ENCODE data around the gene SLC37A3.

The SLC37A3 gene

DNA sequence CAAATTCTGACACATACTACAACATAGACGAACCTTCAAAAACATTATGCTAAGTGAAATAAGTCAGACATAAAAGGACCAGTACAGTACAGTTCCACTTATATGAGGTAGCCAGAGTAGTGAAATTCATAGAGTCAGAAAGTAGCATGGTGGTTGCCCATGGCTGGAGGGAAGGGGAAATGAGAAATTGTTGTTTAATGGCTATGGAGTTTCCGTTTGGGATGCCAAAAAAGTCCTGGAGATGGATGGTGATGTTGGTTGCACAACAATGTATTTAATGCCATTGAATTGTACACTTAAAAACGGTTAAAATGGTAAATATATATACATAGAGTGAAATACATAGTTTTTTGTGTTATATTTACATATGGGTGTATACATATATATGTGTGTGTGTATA, 2.1 kb upstream of the SLC37A3 start:
- DNase-seq: no peak

DNA sequence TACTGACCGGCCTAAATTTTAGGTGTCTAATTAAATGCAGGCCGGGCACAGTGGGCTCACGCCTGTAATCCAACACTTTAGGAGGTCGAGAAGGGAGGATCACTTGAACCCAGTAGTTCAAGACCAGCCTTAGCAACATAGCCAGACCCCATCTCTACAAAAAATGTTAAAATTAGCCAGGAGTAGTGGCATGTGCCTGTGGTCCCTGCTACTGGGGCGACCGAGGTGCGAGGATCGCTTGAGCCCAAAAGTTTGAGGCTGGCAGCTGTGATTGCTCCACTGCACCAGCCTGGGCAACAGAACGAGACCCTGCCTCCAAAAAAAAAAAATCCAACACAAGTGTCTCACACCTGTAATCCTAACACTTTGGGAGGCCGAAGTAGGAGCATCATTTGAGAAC, 491 bp upstream of the SLC37A3 start:
- DNase-seq: no peak

DNA sequence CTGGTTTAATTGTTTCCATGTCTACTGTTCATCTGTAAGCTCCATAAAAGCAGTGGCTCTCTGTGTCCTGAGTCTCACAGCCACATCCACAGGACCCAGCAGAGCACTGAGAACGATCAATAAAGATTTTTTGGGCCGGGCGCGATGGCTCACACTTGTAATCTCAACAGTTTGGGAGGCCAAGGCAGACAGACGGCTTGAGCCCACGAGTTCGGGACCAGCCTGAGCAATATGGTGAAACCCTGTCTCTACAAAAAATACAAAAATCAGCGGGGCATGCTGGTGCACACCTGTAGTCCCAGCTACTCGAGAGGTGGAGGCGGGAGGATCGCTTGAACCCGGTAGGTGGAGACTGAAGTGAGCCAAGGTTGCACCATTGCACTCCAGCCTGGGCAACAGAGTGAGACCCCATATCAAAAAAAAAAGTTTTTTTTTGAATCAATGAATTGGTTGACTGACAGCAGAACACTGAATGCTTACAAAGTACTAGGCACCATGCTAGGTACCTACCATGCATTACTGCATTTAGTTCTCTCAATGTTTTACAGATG, 4.5 kb downstream of the SLC37A3 start:
- DNase-seq: no peak

DNA sequence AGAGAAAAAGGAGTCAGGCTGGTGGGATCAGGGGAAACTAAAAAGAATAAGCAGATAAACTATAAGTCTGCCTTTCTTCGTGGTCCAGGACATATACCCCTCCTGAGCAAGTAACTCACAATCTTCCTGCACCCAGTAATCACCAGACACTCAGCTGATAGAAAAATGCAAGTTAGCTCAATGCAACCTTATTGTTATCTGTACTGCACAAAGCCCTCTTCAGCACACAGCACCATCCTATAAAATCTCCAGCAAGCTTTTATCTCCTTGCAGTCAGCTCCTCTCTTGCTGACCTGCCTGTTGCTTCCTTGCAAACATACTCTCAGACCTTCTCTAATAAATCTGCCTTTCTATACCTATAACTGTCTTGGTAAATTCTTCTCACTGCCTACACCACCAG, 6.7 kb downstream of the SLC37A3 start:
- DNase-seq: no peak

DNA sequence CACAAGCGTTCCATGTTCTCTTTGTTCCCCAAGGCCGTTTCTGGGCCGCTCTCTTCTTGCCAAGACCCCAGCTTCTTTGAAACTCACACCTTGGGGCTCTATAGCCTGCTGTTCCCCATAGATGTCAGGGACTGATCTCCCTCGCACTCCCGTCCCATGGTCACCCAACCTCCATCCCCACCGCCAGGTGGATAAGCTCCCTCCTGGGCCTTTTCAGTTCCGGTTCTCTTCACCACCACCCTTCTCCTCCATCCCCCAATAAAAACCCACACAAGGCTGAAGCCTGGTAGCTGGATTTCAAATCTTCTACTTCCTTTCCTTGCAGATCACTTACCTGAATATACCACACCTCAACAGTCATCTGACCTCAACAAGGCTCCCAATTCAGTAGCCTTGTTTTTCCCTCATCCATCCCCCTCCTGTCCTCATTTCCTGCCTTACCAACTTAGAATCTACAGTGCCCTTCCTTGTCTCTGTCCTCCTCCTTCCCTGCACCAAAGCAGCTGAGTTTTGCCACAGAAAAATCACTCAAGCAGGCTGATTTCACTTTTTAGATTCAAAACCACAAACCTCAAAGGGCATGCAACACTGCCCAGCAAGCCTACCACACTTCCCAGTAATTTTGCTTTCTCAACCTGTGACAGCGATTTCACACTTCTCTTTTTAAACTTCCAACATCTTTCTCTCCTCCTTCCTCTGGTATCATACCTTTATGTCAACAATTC, 7.7 kb downstream of the SLC37A3 start:
- DNase-seq: no peak

DNA sequence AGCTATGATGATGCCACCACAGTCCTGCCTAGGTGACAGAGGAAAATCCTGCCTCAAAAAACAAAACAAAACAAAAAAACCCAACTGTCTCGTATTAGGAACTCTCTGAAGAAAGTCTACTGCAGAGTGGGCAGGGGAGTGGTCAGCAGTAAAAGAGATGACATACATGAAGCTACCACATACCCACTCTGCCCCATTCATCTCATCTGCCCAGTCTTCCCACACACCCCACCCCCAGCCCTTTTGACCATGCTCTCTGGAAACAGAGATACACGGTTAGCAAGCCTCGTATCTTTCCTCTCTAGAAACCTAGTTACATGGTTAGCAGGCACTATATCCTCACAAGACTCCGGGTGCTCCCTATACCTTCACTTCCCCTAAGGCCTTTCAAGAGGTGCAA, 8.3 kb downstream of the SLC37A3 start:
- DNase-seq: no peak

DNA sequence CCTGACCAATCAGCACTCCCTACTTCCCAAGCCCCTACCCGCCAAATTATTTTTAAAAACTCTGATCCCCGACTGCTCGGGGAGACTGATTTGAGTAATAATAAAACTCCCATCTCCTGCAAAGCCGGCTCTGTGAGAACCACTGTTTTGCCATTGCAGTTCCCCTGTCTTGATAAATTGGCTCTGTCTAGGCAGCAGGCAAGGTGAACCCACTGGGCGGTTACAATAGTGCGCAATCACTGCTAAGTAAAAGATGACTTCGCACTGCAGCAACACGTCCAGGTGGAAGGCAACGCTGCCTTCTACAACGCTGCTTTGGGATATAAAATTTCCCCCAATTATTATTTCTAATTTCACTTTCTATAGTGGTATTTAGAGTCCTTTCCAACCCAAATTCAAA, 8.9 kb downstream of the SLC37A3 start:
- DNase-seq: no peak

DNA sequence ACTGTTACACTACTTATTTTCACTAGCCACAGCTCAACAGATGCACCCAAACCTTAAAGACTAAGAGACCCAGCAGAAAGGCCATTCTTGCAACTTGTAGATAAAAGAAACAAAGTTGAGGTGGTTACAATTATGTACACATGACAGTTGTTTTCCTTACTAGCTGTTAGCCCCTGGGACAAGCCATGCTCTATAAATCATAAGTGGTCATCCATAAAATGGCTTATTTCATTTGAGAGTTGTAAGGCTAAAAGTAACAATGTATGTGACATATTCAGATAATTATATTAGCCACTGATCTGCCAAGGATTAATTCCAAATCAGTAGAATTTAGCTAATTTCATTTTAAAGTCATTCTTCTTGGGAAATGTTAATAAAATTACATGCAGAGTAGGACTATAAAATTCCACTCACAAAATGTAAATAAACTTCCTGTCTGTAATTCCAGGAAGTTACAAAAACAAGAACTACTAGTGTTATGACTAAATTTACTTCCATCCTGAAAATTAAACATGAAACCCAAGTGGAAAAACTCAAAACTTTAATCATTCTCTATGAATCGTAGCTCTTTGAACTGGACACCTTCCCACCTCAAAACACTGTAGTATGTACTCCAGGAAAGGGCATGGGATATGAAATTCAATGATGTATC, 13.3 kb downstream of the SLC37A3 start:
- DNase-seq: no peak

DNA sequence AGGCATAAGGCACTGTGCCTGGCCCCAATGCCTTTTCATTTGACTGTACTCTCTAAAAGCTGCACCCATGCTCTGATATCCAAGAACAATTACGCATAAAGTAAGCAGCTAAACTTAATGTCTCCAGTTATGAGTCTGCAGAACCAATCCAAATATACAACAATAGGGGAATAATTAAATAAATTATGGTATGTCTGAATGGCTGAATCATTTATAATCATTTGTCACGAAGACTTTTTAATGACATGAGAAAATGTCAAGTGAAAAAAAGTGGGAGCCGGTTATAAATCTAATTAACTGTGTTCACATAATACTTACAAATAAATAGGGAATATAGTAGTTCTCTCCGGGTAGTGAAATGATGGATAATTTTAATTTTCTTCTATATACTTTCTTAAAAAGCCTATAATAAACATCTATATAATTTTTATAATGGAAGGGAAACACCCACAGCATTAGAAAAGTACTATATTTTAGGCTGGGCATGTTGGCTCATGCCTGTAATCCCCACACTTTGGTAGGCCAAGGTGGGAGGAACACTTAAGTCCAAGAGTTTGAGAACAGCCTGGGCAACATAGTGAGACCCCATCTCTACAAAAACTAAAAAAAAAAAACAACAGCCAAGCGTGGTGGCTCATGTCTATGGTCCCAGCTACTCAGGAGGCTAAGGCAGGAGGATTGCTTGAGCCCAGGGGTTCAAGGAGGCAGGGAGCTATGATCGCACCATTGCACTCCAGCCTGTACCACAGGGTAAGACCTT, 14.2 kb downstream of the SLC37A3 start:
- no peak for DNase-seq

DNA sequence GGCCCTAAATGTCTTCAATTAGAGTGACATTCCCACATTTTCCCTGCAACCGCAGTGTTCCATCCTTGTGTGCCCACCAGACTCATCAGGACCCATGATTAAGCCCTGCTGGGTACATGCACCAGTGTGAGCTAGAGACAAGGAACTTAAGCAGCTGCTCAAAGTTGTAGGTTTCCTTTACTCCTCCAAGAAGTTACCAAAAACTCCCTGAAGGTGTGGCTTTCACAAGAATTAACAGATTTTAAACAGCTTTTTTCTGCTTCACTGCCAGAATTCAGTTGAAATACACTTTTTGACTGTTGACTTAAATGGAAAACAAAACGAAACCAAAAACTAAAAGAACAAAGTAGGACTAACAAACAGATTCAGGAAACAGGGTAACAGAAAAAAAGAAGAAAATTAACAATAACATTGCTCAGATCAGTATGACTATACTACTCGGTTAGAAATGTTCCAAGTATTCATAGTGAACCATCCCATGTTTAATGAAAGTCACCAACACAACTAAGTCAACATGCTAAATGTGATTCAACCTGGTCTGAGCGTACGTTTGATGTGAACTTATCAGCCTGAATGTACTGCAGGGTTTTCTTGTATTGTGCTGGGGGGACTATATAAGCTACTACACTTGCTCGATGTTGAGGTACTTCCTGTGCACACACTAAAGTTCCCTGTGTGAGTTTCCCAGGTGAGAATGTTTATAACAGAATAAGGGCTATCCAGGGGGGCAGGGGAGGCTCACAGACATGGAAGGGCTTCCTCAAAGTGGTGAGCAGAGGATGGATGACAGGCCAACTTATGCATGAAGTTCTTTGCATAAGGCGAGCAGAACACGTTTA, 22.2 kb downstream of the SLC37A3 start:
- no peak for DNase-seq

DNA sequence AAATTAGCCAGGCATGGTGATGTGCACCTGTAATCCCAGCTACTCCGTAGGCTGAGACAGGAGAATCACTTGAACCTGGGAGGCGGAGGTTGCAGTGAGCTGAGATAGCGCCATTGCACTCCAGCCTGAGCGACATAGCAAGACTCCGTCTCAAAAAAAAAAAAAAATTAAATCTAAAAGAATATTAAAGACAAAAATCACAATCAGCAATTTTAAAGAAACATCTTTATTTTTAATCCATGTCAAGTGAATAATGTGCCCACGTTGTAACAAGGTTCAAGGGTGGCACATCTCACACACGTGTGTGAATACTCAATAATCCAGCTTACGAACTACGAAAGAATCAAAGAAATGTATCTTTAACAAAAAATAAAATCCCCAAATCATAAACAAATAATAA, 23.0 kb downstream of the SLC37A3 start:
- no peak for DNase-seq

DNA sequence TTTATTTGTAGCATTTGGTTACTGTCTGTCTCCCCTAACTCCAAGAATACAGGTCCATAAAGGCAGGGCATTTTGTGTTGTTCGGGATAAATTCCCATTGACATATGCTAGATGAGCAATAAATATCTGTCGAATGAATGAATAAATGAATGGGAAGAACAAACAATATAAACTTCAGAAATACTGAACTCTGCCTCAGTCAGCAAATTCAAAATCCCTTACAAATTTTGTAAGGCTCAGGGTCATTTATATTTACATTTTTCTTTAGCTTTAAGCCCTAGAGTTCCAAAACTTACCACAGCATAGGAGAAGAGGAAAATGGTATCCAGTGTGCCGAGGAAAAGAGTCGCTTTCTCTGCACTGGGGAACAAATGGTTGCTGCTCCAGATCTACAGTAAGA, 29.0 kb downstream of the SLC37A3 start:
- no peak for DNase-seq

DNA sequence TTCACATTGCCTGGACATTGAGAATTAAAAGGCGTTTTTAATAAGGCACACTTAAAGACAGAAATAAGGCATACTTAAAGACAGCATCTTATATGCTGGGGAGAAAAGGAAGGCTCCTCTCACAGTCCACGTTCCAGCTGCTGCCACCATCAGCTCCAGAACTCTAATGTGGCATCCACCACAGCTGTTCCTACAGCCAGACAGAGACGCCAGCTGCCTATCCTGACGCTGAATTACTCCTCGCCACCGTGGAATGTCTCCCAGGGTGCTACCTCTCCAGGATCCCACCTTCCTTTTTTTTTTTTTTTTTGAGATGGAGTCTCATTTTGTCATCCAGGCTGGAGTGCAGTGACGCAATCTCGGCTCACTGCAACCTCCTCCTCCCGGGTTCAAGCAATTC, 30.8 kb downstream of the SLC37A3 start:
- DNase-seq: no peak

DNA sequence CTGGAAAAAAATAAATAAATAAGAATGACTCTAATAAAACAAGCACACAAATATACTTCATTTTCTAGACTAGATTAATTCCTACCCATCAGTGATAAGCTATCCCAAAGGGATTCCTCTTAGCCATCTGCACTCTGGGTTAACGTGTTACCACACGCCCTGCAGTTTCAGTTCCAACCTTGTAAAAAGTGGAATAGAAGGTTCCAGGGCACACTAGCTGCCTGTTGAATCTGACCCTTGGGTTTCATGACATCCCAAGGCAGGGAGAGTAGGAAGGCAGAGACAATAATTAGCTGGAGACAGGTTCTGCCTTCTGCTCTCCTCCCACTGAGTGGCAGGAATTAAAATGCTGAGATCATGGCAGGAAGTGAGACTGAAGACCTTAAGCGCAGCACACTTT, 33.5 kb downstream of the SLC37A3 start:
- DNase-seq: no peak

DNA sequence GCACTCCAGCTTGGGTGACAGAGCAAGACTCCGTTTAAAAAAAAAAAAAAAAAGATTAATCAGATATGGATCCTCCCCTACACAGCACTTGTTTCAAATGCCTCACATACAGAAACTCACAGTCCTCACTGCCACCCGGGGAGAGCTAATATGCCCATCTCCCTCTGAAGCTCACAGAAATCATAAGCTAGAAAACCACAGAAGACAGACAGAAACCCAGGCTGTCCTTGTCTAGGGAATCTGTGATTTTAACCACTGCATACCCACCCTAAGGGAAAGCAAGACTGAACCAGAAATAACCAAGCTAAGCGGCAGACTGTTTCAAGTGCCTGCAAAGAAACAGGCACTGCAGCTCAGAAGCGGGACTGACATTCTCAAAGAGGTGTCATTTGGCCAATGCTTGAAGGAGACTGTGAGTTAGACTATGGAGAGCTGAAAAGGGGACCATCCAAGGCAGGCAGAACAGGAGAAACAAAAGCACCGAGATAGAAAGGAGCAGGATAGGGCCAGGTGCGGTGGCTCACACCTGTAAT, 37.6 kb downstream of the SLC37A3 start:
- DNase-seq: no peak

DNA sequence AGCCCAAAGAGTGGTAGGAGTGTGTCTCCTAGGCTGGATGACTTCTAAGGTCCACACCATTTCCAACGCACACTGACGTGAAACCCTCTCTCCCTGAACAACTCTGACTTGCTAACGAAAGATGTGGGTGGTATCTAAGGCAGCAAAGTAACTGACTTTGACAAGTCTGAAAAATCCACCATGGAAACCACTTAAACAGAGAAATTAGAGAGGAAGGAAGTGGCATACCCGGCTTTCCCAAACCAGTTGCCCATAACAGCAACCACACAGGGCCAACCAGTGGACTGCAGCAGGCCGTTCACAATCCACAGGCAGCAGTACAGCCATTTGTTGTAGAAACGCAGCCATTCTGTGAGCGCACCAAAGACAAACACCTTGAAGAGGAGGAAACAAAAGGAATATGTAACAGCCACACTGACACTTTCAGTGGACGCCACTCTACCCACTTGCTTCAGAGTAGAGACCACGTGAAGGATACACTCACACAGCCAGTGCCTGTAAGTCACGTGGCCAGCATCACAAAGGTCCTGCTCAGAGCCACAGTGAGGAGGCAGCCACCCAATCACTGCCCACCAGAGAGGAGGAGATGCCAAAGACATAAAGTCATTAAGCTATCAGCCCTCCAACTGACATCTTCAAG, 39.8 kb downstream of the SLC37A3 start:
- DNase-seq: no peak

DNA sequence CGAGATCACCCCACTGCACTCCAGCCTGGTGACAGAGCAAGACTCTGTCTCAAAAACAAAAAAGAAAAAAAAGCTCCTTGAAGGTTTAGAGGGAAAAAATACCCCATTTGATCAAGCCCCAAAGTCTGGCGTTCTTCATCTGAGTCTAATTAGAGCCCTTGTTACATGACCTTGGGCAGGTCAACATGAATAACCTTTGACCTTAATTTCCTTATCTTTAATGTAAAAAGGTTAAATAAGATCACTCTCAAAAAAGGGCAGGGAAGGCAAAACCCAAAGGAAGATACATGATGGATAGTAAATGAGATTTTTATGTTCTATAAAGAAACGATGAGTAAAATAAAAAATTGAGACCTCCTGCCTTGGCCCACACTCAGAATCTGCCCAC, 40.3 kb downstream of the SLC37A3 start:
- DNase-seq: no peak

DNA sequence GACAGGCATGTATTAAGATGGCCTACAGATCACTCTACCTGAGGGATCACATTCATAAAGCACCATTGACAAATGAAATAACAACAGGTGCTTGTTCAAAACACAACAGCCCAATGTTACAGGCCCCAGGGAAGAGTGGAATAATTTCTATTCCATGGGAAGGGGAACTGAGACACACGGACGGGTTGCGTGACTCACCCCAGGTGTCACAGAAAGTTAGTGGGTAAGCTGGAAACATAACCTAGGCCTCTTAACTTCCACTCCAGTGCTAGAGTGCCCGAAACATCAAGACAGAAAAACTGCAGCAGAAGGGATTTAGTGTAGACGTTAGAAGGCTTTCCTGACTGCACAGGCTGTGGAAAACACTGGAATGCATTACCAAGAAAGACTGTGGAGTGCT, 48.3 kb downstream of the SLC37A3 start:
- no peak for DNase-seq

DNA sequence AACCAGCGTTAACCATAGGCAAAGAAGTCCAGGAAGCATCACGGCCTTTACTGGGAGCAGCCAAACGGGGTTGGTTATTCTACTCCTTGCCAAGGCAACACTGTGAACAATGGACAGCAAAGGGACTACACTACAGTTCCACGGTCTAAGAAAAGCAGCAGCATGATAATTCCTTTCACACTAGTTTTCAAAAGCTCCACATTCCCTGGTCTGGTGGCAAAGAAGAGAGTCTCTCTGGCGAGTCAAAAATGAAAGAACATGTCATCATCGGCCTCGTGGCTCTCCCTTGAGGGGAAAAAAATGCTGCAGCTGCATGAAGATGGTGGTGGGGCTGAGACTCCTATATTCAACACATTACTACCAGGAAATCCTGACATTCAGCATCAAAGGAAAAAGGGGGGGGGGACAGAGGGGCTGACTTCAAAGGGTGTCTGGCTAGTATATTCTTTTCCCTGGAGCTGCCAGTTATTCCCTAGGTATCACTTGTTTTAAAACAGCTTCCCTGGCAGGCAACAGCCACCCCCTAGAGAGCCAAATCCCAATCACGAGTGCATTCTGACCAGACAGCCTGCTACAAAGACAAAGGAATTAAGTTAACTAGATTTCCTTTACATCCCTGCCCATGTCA, 49.1 kb downstream of the SLC37A3 start:
- DNase-seq: no peak

DNA sequence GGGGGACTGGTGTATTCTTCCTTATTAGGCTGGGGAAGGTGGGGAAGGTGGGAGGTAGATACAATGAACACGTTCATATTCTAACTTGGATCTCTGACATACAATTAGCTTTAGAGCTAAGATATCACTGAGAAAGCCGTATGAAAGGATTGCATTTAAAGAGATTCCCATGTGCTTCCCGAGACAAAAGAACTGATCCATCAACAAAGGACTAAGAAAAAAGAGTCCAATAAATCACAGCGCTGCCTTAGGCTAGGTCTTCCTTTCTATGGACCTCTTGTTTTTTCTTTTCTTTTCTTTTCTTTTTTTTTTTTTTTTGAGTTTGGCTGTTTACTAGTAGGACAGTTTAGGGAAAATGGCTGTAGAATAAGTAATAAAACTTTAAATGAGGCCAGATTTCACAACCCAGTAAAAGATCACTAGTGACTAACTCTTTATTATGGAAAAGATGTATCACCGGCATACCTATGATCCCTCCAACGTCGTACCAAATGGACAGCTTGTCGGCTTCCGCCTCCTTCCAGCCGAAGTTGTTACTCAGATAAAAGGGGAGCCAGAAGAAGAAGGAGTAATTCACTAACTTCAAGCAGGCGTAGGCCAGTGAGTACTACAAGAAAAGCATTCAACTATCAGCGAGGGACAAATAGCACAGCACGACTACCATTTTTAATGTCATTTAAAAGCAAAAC, 50.0 kb downstream of the SLC37A3 start:
- DNase-seq: no peak

DNA sequence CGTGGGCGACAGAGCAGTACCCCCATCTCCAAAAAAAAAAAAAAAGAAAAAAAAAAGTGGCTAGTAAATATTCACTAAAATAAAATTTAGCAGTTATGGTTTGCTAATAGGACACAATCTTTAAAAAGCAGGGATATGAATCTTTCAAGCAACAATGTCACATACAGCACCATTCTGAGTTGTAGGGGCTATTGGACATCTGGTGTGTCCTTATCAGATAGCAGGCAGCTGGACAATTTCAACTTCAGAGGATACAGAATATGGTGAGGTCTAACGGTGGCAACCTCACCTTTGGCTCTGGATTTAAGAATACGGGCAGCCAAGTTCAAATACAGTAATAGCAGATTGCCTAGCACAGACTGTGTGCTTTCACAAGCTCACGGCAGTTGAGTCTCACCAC, 51.1 kb downstream of the SLC37A3 start:
- DNase-seq: no peak

Measured in islet precursor cell (in vitro differentiated cells).